ENCODE data around the gene TAGLN3.

Gene TAGLN3

DNA sequence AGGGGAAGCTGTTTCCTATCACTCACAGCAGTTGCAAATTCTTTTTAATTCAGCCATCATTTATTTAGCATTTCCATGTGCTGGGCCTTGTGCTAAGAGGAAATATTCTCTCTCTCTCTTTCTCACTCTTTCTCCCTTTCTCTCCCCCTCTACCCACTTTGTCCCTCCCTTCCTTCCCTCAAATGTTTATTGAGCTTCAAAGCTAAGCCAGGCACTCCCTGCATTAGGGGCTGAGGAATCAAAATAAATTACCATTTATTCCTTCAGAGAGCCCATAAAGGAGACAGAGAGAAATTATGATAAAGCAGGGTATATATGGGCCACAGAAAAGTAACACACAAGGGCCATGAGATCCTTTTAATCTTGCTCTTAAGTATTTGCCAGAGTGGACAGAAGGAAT lies 42.6 kb downstream of the TAGLN3 start:
- no peaks in the 10 kb centered on the region for H3K36me3 Mint-ChIP-seq
- H3K4me3 Mint-ChIP-seq = no peak overlapping the region
- H3K27ac Mint-ChIP-seq = no peak overlapping the region
- H3K27me3 Mint-ChIP-seq = no peaks in the 10 kb centered on the region
- no peaks in the 10 kb centered on the region for H3K4me1 Mint-ChIP-seq (ENCODE audit: low read depth)
- no peaks in the 10 kb centered on the region for H3K9me3 Mint-ChIP-seq (ENCODE audit: low read depth)

DNA sequence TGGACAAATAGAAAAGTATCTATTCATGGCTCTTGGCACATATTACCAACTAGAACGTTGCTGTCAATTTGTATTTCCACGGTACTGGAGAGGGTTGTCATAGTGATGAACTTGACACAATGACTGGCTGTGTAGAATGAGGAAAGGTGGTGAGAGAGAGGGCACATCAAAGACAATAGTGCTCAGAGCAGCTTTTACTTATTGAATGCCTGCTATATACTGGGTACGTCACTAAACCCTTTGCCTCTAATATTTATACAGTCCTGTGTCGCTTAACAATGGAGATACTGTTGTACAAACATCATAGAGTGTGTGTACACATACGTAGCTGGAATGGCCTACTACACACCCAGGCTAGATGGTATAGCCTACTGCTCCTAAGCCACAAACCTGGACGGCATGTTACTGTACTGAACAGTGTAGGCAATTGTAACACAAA lies 44.1 kb downstream of the TAGLN3 start:
- no peaks in the 10 kb centered on the region for H3K27me3 Mint-ChIP-seq
- H3K4me3 Mint-ChIP-seq = no peak overlapping the region
- no peaks in the 10 kb centered on the region for H3K36me3 Mint-ChIP-seq
- H3K9me3 Mint-ChIP-seq (ENCODE audit: low read depth) = no peaks in the 10 kb centered on the region
- no peak overlapping the region for H3K27ac Mint-ChIP-seq
- no peaks in the 10 kb centered on the region for H3K4me1 Mint-ChIP-seq (ENCODE audit: low read depth)

DNA sequence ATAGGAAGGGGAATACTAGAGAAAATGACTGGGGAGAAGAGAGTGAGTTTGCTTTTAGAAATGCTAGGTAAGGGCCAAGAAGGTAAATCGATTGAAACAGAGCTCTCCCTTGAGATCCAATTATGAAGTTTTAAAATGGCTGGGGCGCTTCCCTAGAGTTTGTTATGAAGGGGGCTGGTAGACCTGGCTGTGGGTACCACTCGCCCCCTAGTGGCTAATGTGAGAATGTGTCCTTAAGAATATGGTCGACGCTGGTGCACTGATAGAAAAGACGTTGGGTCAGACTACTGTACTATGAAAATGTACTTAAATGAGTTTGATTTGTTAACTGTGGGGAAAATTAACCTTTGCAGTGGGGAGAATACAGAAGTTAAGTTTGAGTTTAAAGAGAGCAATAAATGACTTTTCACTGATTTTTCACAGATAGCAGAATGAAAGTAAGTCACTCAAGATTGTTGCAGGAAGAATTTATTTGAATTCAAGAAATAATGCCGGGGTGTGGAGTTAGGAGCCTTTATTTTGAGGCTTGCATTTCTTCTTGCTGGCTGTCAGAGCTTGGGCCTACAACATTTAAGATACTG lies 45.0 kb downstream of the TAGLN3 start:
- H3K4me1 Mint-ChIP-seq (ENCODE audit: low read depth) = no peaks in the 10 kb centered on the region
- H3K27me3 Mint-ChIP-seq = no peaks in the 10 kb centered on the region
- no peak overlapping the region for H3K4me3 Mint-ChIP-seq
- no peaks in the 10 kb centered on the region for H3K9me3 Mint-ChIP-seq (ENCODE audit: low read depth)
- no peaks in the 10 kb centered on the region for H3K36me3 Mint-ChIP-seq
- no peak overlapping the region for H3K27ac Mint-ChIP-seq

DNA sequence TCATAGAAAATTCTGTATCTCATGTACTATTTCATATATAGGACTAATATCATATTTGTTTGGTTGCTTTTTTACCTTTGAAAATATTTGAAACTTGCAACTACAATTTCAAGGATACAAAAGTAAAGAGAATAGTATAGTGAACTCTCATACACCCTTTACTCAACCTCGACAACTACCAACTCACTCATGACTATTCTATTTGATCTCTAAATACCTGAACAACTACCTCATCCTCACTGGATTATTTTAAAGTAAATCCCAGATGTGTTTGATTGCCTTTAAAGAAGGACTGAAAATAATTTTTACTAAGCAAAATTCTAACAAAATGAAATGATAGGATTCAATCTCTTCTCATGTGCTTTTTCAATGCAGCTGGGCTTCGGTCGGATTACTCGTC lies 47.9 kb downstream of the TAGLN3 start:
- no peaks in the 10 kb centered on the region for H3K4me1 Mint-ChIP-seq (ENCODE audit: low read depth)
- no peaks in the 10 kb centered on the region for H3K36me3 Mint-ChIP-seq
- H3K9me3 Mint-ChIP-seq (ENCODE audit: low read depth) = no peaks in the 10 kb centered on the region
- no peak overlapping the region for H3K27ac Mint-ChIP-seq
- H3K4me3 Mint-ChIP-seq = no peak overlapping the region
- peaks cover 4% of the 10 kb centered on the region for H3K27me3 Mint-ChIP-seq

DNA sequence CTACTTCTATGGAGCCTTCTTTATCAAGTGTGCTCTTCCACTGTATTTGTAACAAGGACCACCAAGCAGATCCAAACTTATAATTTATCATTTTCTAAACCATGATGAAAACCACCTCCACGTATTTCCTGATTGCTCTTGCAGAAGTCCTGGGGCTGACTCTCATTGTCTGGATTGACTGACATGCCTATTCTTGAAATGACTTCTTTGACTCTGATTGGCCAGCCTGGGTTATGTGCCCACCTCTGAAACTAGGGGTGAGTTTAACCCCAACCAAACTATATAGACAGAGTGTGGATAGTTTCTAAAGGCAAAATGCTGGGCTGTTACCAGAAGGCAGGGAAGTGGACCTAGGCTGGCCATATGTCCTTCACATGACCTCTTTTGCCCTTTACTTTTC lies 48.5 kb downstream of the TAGLN3 start:
- Mint-ChIP-seq H3K4me3 (no peak overlapping the region), H3K9me3 (ENCODE audit: low read depth) (no peaks in the 10 kb centered on the region), H3K27ac (no peak overlapping the region), H3K36me3 (no peaks in the 10 kb centered on the region), H3K27me3 (peaks cover 8% of the 10 kb centered on the region), H3K4me1 (ENCODE audit: low read depth) (no peaks in the 10 kb centered on the region)

DNA sequence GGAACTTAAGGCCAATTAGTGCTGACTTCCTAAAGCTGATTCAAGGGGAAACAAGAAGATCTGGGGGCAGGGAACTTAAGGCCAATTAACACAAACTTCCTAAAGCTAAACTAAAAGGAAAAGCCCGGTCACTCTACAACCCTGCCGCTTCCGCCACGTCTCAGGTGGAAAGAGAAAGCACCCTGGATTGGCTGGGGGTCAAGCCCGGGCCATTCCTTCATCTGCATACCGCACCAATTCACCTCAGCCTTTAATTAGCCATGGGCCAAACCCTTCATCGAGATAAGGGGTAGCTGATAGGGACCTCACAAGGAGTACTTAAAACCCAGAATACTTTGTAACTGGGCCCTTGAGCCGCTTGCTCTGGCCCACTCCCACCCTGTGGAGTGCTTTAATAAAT lies 50.2 kb downstream of the TAGLN3 start:
- Mint-ChIP-seq H3K9me3 (ENCODE audit: low read depth) (no peaks in the 10 kb centered on the region), H3K4me3 (no peak overlapping the region), H3K27me3 (peaks cover 8% of the 10 kb centered on the region), H3K36me3 (no peaks in the 10 kb centered on the region), H3K4me1 (ENCODE audit: low read depth) (no peaks in the 10 kb centered on the region), H3K27ac (no peak overlapping the region)

DNA sequence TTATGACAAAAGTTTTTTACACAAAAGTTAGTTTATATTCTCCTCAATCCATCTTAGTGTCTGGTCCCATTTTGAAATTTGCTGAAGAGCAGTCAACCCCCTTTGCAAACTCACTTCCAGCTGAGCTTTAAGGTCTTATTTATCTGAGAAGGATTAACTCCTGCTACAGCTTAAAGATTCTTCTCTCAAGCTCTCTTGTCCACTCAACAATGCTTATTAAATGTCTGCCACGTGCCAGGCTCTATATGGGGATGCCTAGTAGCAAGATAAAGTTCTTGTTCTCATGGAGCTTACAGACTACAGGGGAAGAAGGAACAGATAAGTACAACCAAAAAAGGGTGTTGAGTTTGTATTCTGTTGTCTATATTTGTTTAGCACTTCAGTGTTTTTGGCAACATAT lies 54.5 kb downstream of the TAGLN3 start:
- Mint-ChIP-seq H3K4me1 (ENCODE audit: low read depth) (peaks cover 7% of the 10 kb centered on the region), H3K4me3 (no peak overlapping the region), H3K9me3 (ENCODE audit: low read depth) (no peaks in the 10 kb centered on the region), H3K36me3 (no peaks in the 10 kb centered on the region), H3K27ac (no peak overlapping the region), H3K27me3 (peaks cover 15% of the 10 kb centered on the region)

DNA sequence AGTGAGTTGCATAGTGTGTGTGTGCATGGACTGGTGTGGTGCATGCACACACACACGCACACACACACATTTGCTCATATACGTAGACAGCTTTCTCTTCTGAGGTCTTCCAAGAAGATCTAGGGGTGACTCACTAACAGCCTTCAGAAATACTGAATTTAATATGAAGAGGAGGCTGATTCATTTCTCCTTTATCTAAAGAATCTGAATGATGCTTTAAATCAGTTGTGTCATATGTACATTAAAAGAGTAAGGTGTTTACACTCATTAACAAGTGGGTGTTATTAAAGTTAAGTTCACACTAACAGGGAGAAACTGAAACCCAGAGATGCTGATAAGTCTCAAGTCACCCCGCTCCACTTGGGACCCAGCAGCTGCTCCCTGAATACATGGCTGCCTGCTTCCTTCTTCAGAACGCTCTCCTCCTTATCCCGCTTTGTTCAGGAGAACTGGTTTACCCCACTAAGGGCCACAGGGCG lies 57.8 kb downstream of the TAGLN3 start:
- H3K27ac Mint-ChIP-seq = peak overlapping the region; percentile 23
- H3K9me3 Mint-ChIP-seq (ENCODE audit: low read depth) = no peaks in the 10 kb centered on the region
- peaks cover 12% of the 10 kb centered on the region for H3K27me3 Mint-ChIP-seq
- H3K4me3 Mint-ChIP-seq = no peak overlapping the region
- peaks cover 3% of the 10 kb centered on the region for H3K36me3 Mint-ChIP-seq
- H3K4me1 Mint-ChIP-seq (ENCODE audit: low read depth) = peaks cover 7% of the 10 kb centered on the region

DNA sequence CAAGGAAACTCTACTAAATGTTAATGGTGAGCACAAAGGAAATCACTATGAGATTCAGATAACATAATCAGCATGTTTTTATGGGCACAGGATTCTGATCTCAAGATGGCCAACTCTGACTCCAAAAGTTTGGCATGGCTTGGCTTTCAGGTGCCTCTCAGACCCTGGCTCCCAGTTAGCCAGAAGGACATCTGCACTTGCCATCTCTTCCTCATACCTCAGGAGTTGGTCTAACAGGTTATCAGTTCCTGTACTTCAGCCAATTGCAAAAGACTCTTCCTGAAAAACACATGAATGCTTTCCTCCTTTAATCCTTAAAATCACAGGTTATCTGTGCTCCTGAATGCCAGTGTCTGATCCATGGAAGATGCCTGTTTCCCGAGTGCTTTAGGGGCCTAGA lies 60.8 kb downstream of the TAGLN3 start:
- Mint-ChIP-seq H3K4me1 (ENCODE audit: low read depth) (peaks cover 7% of the 10 kb centered on the region), H3K27ac (no peak overlapping the region), H3K36me3 (peaks cover 3% of the 10 kb centered on the region), H3K27me3 (peaks cover 5% of the 10 kb centered on the region), H3K9me3 (ENCODE audit: low read depth) (no peaks in the 10 kb centered on the region), H3K4me3 (no peak overlapping the region)

DNA sequence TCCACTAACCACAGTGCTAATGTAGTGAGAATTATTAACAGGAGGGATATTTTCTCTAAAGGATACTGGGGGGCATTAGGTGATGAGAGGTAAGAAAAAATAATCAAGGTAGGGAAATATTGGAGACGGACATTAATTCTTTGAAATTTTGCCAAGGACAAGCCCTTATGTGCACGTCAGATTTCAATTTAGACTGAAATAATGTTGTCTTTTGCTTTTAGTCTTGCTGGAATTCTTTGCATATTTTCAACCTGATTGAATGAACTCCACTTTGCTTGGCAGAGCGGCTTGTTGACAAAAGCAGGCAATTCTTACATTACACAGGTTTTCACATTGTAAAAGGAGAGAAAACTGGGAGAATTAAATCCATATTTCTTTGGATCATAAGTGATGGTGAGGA lies 62.4 kb downstream of the TAGLN3 start:
- Mint-ChIP-seq H3K4me3 (no peak overlapping the region), H3K27me3 (peaks cover 1% of the 10 kb centered on the region), H3K27ac (no peak overlapping the region), H3K9me3 (ENCODE audit: low read depth) (no peaks in the 10 kb centered on the region), H3K36me3 (peaks cover 3% of the 10 kb centered on the region), H3K4me1 (ENCODE audit: low read depth) (peaks cover 7% of the 10 kb centered on the region)

Measured in activated naive CD8-positive, alpha-beta T cell (primary cell).